PC-9 (cell line): ENCODE results near the gene RBMS3.

Experiments used
- CTCF ChIP-seq: fragments of 200-600 bp; sonication (generic); conservative IDR thresholded peaks from 2 replicates; pipeline ENCODE4 v1.6.1; 2017; ENCODE audit warnings: mixed run types, antibody characterized with exemption, mild to moderate bottlenecking, moderate library complexity
- EZH2 ChIP-seq: fragments of 200-600 bp; sonication (generic); IDR thresholded peaks from 2 replicates; pipeline ENCODE4 v1.8.0; 2017; ENCODE audit warnings: antibody characterized with exemption, low read depth

- no peak for TF ChIP-seq CTCF
- no peak for TF ChIP-seq EZH2
These were observed 33.8 kb downstream of the RBMS3 start for GRCh38 chr3:29314727-29315088.
